OCI-LY3 (cell line): Measurements from ENCODE around the gene WDR83.

Experiments
- EZH2phosphoT487 ChIP-seq: fragments of 200-600 bp; shearing (Covaris generic); IDR thresholded peaks from 2 replicates; pipeline ENCODE4 v1.6.1; 2018; ENCODE audit warnings: antibody characterized with exemption, mixed run types, low read depth
- TF ChIP-seq, protein P1 (sequence below): fragments of 200-600, 300-600 bp; sonication (generic); IDR thresholded peaks from 2 replicates; pipeline ENCODE4 v1.5.1; 2014; ENCODE audit warnings: antibody characterized with exemption, low read length, low read depth

DNA sequence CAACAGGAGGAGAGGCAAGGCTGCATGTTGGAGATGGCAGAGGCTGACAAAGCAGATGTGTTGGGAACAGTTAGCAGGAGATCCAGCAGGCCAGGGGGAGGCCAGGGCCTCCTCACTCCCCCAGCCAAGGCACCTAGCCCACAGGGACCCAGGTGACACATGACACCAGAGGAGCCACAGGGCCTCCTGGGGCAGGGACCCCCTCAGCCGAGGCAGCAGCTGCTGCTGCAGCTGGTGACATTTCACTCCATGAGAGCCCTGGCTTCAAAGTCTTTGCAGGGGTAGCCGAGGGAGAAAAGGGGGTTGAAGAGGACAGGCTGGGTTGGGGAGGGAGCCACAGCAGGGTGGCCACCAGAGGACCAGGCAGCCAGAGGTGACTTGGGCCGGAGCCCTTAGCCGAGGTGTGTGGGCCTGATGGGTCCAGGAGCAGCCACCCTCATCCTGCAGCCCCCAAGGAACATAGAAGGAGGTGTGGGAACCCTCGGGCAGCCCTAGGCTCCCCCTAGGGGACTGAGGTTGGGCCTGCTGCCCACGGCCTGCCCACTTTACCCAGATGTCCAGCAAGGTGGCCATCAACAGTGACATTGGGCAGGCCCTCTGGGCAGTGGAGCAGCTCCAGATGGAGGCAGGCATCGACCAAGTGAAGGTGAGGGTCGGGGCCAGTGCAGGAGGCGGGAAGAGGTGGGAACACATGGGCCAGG lies 21.0 kb downstream of the WDR83 start, which contains the start of gene GNG14:
- TF ChIP-seq, protein P1, sequence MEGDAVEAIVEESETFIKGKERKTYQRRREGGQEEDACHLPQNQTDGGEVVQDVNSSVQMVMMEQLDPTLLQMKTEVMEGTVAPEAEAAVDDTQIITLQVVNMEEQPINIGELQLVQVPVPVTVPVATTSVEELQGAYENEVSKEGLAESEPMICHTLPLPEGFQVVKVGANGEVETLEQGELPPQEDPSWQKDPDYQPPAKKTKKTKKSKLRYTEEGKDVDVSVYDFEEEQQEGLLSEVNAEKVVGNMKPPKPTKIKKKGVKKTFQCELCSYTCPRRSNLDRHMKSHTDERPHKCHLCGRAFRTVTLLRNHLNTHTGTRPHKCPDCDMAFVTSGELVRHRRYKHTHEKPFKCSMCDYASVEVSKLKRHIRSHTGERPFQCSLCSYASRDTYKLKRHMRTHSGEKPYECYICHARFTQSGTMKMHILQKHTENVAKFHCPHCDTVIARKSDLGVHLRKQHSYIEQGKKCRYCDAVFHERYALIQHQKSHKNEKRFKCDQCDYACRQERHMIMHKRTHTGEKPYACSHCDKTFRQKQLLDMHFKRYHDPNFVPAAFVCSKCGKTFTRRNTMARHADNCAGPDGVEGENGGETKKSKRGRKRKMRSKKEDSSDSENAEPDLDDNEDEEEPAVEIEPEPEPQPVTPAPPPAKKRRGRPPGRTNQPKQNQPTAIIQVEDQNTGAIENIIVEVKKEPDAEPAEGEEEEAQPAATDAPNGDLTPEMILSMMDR, result no peak
- no peak for TF ChIP-seq EZH2phosphoT487
